Hepatocyte (in vitro differentiated cells): ENCODE measurements around the gene IL17RB. TPM values are rescaled to one million over a fixed set of nuclear protein-coding genes. Genes with fewer than 3 reads are reported as not detected.

Experiments
- DNase-seq: peaks from one replicate; pipeline ENCODE4 v3.0.0-alpha.2; 2016; ENCODE audit warnings: low spot score
- H2AFZ ChIP-seq: fragments of 200-600 bp; sonication (generic); 2 replicates; pipeline ENCODE4 v1.6.0; 2016; ENCODE audit warnings: antibody characterized with exemption, mild to moderate bottlenecking
- H3K27ac ChIP-seq: fragments of 200-600 bp; sonication (generic); 2 replicates; pipeline ENCODE4 v1.5.1; 2016; ENCODE audit warnings: mild to moderate bottlenecking
- H3K27me3 ChIP-seq: fragments of 200-600 bp; sonication (generic); 2 replicates; pipeline ENCODE4 v1.6.1; 2016
- H3K36me3 ChIP-seq: fragments of 200-600 bp; sonication (generic); replicated peaks from 2 replicates; pipeline ENCODE4 v1.5.1; 2016; ENCODE audit warnings: low read depth; ENCODE audit not compliant: insufficient read depth
- H3K4me1 ChIP-seq: fragments of 200-600 bp; sonication (generic); 2 replicates; pipeline ENCODE4 v1.5.1; 2016; ENCODE audit warnings: mild to moderate bottlenecking, moderate library complexity; ENCODE audit not compliant: insufficient read depth
- H3K4me2 ChIP-seq: fragments of 200-600 bp; sonication (generic); 2 replicates; pipeline ENCODE4 v1.6.0; 2016
- H3K4me3 ChIP-seq: fragments of 200-600 bp; sonication (generic); 2 replicates; pipeline ENCODE4 v1.5.1; 2016; ENCODE audit warnings: mild to moderate bottlenecking
- H3K79me2 ChIP-seq: fragments of 200-600 bp; sonication (generic); 2 replicates; pipeline ENCODE4 v1.6.0; 2017; ENCODE audit warnings: mild to moderate bottlenecking
- H3K9me2 ChIP-seq: fragments of 200-600 bp; sonication (generic); replicated peaks from 2 replicates; pipeline ENCODE4 v1.6.0; 2017; ENCODE audit warnings: mild to moderate bottlenecking; ENCODE audit not compliant: insufficient read depth
- H3K9me3 ChIP-seq: fragments of 200-600 bp; sonication (generic); 2 replicates; pipeline ENCODE4 v1.5.1; 2016; ENCODE audit warnings: low read depth, mild to moderate bottlenecking
- H4K20me1 ChIP-seq: fragments of 200-600 bp; sonication (generic); 2 replicates; pipeline ENCODE4 v1.6.0; 2016; ENCODE audit warnings: mild to moderate bottlenecking; ENCODE audit not compliant: insufficient read depth, poor library complexity, severe bottlenecking
- EZH2 ChIP-seq: fragments of 200-600 bp; sonication (generic); IDR thresholded peaks from 2 replicates; pipeline ENCODE4 v1.6.1; 2016; ENCODE audit warnings: antibody characterized with exemption, mild to moderate bottlenecking, borderline replicate concordance
- EZH2phosphoT487 ChIP-seq: fragments of 200-600 bp; sonication (generic); IDR thresholded peaks from one replicate; pipeline ENCODE4 v1.6.1; 2018; ENCODE audit warnings: antibody characterized with exemption, mild to moderate bottlenecking, low read depth, moderate library complexity; ENCODE audit not compliant: unreplicated experiment, severe bottlenecking
- WGBS: methylation state at CpG from one replicate; pipeline ENCODE4 v1.1.6; 2016; ENCODE audit warnings: low lambda C conversion rate; ENCODE audit errors: missing lambda C conversion rate; 5-methylcytosine and 5-hydroxymethylcytosine counted together
- polyA plus RNA-seq: library from polyadenylated mRNA; unstranded; fragments of >200 nt; fragmentation: Nextera tagmentation; extraction: Ambion mirVana; gene quantifications from 2 replicates; pipeline ENCODE4 v1.2.1, GENCODE V29; 2016
- total RNA-seq: library from RNA; depleted of rRNA; stranded (reverse); fragments of >200 nt; gene quantifications from 2 replicates; pipeline ENCODE4 v1.2.3, GENCODE V29; 2014
- TF ChIP-seq, protein P1 (sequence below): fragments of 200-600 bp; sonication (generic); IDR thresholded peaks from 2 replicates; pipeline ENCODE4 v1.5.1; 2016; ENCODE audit warnings: antibody characterized with exemption, mild to moderate bottlenecking; ENCODE audit not compliant: poor library complexity

IL17RB gene
- total and polyA plus RNA-seq, 2 experiments from 2014 or later: 14.1 to 17.4 TPM

DNA sequence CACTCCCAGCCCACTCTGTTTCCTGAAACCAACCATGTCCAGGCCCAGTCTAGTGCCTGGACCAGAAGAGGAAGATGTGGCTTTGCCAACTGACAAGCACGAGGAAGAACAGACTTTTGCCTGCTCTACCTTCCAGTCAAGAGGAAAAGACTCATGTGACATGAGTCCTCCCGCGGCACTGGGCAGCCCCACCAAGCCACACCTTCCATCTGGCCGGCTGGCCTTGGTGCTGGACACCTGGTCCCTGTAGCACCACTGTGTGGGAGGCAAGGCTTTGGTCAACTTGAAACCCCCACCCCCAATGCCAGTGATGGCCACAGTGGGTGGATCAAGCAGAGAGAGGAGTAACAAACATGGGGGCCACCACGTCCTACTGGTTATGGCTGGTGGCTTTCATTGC lies 12.7 kb upstream of the IL17RB start:
- Histone ChIP-seq H3K27ac (no peak overlapping the region), H3K79me2 (peaks cover 61% of the 10 kb centered on the region), H3K4me2 (no peak overlapping the region), H3K36me3 (no peaks in the 10 kb centered on the region), H3K9me2 (no peaks in the 10 kb centered on the region), H3K4me3 (no peak overlapping the region), H3K27me3 (no peaks in the 10 kb centered on the region), H4K20me1 (no peaks in the 10 kb centered on the region), H3K9me3 (no peaks in the 10 kb centered on the region), H2AFZ (no peak overlapping the region), H3K4me1 (no peaks in the 10 kb centered on the region)
- no peak for DNase-seq
- TF ChIP-seq, protein P1, sequence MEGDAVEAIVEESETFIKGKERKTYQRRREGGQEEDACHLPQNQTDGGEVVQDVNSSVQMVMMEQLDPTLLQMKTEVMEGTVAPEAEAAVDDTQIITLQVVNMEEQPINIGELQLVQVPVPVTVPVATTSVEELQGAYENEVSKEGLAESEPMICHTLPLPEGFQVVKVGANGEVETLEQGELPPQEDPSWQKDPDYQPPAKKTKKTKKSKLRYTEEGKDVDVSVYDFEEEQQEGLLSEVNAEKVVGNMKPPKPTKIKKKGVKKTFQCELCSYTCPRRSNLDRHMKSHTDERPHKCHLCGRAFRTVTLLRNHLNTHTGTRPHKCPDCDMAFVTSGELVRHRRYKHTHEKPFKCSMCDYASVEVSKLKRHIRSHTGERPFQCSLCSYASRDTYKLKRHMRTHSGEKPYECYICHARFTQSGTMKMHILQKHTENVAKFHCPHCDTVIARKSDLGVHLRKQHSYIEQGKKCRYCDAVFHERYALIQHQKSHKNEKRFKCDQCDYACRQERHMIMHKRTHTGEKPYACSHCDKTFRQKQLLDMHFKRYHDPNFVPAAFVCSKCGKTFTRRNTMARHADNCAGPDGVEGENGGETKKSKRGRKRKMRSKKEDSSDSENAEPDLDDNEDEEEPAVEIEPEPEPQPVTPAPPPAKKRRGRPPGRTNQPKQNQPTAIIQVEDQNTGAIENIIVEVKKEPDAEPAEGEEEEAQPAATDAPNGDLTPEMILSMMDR: no peak
- TF ChIP-seq EZH2 (no peak), EZH2phosphoT487 (no peak)
- WGBS: 97% methylated on average over 5 of the region's 5 CpGs

DNA sequence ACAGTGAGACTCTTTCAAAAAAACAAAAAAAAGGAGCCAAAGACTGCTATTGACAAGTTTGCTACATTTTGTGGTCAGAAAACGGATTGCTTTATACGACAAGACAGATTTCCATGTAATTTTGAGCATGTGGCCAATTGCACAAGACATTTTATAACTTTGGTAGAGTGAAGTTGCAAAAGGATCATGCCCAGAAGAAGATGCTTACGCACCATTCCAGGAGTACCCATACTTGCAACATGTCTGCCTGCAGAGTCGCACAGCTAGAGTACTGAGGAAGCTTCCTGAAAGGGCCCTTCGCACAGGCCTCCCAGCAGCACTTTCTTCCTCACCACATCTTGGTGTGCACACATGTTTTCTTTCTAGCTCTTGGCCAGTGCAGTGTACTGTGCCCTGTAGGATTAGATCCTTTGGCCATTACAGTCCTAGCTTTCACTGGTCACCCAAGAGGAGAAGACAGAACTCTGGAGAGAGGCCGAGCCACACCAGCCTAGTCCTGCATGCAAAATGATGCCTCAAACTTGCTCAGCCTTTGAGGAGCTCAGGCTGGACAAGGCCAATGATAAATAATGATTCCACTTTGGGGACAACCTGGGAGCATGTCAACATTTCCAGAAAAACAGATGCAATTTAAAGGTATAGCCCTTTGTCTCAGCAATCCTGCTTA lies 11.8 kb upstream of the IL17RB start:
- Histone ChIP-seq H3K79me2 (peaks cover 61% of the 10 kb centered on the region), H4K20me1 (no peaks in the 10 kb centered on the region), H3K36me3 (no peaks in the 10 kb centered on the region), H3K27ac (no peak overlapping the region), H3K27me3 (no peaks in the 10 kb centered on the region), H3K4me1 (no peaks in the 10 kb centered on the region), H3K4me3 (no peak overlapping the region), H2AFZ (no peak overlapping the region), H3K9me2 (no peaks in the 10 kb centered on the region), H3K9me3 (no peaks in the 10 kb centered on the region), H3K4me2 (no peak overlapping the region)
- TF ChIP-seq EZH2: no peak
- TF ChIP-seq, protein P1: no peak
- no peak for TF ChIP-seq EZH2phosphoT487
- WGBS: 98% methylated on average over 6 of the region's 6 CpGs
- no peak for DNase-seq

GRCh38 chr3:53835257-53835656 lies 11.1 kb upstream of the IL17RB start:
- peaks cover 62% of the 10 kb centered on the region for H3K79me2 ChIP-seq
- 94% methylated on average over 1 of the region's 1 CpG for WGBS

More at GRCh38 chr3:53835257-53835656, 11.1 kb upstream of the IL17RB start:
- DNase-seq: no peak
- no peak overlapping the region for H3K4me2 ChIP-seq
- H3K4me1 ChIP-seq: no peaks in the 10 kb centered on the region
- no peaks in the 10 kb centered on the region for H3K27me3 ChIP-seq
- H3K9me2 ChIP-seq: no peaks in the 10 kb centered on the region
- H3K9me3 ChIP-seq: no peaks in the 10 kb centered on the region
- no peak overlapping the region for H3K4me3 ChIP-seq
- H3K36me3 ChIP-seq: no peaks in the 10 kb centered on the region
- H4K20me1 ChIP-seq: no peaks in the 10 kb centered on the region
- no peak for TF ChIP-seq EZH2phosphoT487
- TF ChIP-seq, protein P1: no peak
- TF ChIP-seq EZH2: no peak
- no peak overlapping the region for H3K27ac ChIP-seq
- no peak overlapping the region for H2AFZ ChIP-seq
